ENCODE data around the gene BFSP2. TPM values are rescaled to one million over a fixed set of nuclear protein-coding genes. Genes with fewer than 3 reads are reported as not detected.
A peak's percentile ranks its signal among the peaks of the same experiment; 100 is the strongest.

Gene BFSP2
- total RNA-seq, 6 experiments from 2014 or later: not detected

- no peak overlapping the region for H3K4me3 ChIP-seq
- ATAC-seq (peak in 3 of 4 donors; percentile 45 to 63 (median 49)), DNase-seq (no peak)
- no peaks in the 10 kb centered on the region for H3K36me3 ChIP-seq
- no peaks in the 10 kb centered on the region for H3K27me3 ChIP-seq
- TF ChIP-seq POLR2A (IDR thresholded peaks at IDR 0.05) (no peak), CTCF (IDR thresholded peaks at IDR 0.05) (no peak)
- H3K27ac ChIP-seq: no peak overlapping the region
- intact Hi-C loops (cut with DNase I): no loop called here
- 30% methylated on average over 17 of the region's 17 CpGs for WGBS (ENCODE audit: insufficient coverage, low coverage, low lambda C conversion rate, missing lambda C conversion rate)
- no peaks in the 10 kb centered on the region for H3K4me1 ChIP-seq
- no peaks in the 10 kb centered on the region for H3K9me3 ChIP-seq
Observed at GRCh38 chr3:133413161-133414020, 13.5 kb downstream of the BFSP2 start.

GRCh38 chr3:133414021-133414392 lies 14.2 kb downstream of the BFSP2 start:
- H3K9me3 ChIP-seq: no peaks in the 10 kb centered on the region
- 75% methylated on average over 4 of the region's 4 CpGs for WGBS (ENCODE audit: insufficient coverage, low coverage, low lambda C conversion rate, missing lambda C conversion rate)
- H3K36me3 ChIP-seq: no peaks in the 10 kb centered on the region
- H3K4me1 ChIP-seq: no peaks in the 10 kb centered on the region
- no peak for DNase-seq
- intact Hi-C loops (cut with DNase I): no loop called here
- H3K4me3 ChIP-seq: no peak overlapping the region
- TF ChIP-seq POLR2A (IDR thresholded peaks at IDR 0.05) (no peak), CTCF (IDR thresholded peaks at IDR 0.05) (no peak)
- H3K27me3 ChIP-seq: no peaks in the 10 kb centered on the region
- no peak overlapping the region for H3K27ac ChIP-seq
- no peak for ATAC-seq

- Histone ChIP-seq H3K36me3 (no peaks in the 10 kb centered on the region), H3K27me3 (no peaks in the 10 kb centered on the region), H3K9me3 (no peaks in the 10 kb centered on the region), H3K27ac (no peak overlapping the region), H3K4me3 (no peak overlapping the region), H3K4me1 (no peaks in the 10 kb centered on the region)
- ATAC-seq (no peak), DNase-seq (no peak)
- 85% methylated on average over 5 of the region's 7 CpGs for WGBS (ENCODE audit: insufficient coverage, low coverage, low lambda C conversion rate, missing lambda C conversion rate)
- TF ChIP-seq POLR2A (IDR thresholded peaks at IDR 0.05): no peak
- no peak for TF ChIP-seq CTCF (IDR thresholded peaks at IDR 0.05)
- intact Hi-C loops (cut with DNase I): no loop called here
Observed at GRCh38 chr3:133418361-133418760, 18.5 kb downstream of the BFSP2 start.

- WGBS (ENCODE audit: insufficient coverage, low coverage, low lambda C conversion rate, missing lambda C conversion rate): 87% methylated on average over 10 of the region's 15 CpGs
- TF ChIP-seq CTCF (IDR thresholded peaks at IDR 0.05) (no peak), POLR2A (IDR thresholded peaks at IDR 0.05) (no peak)
- no peaks in the 10 kb centered on the region for H3K4me1 ChIP-seq
- intact Hi-C loops (cut with DNase I): no loop called here
- ATAC-seq (no peak), DNase-seq (no peak)
- no peaks in the 10 kb centered on the region for H3K27me3 ChIP-seq
- no peak overlapping the region for H3K4me3 ChIP-seq
- no peaks in the 10 kb centered on the region for H3K9me3 ChIP-seq
- H3K36me3 ChIP-seq: no peaks in the 10 kb centered on the region
- H3K27ac ChIP-seq: no peak overlapping the region
Observed at GRCh38 chr3:133419151-133419909, 19.5 kb downstream of the BFSP2 start.
